Activated CD4-positive, alpha-beta T cell treated with anti-CD3 and anti-CD28 coated beads, Interleukin-2, amount 10 ng/mL, durations not matched to agents 7 days and 5 days (primary cell): ENCODE data around the gene CREB3L1. TPM values are rescaled to one million over a fixed set of nuclear protein-coding genes. Genes with fewer than 3 reads are reported as not detected.

Source experiments
- CTCF ChIA-PET: fragments of 350-600 bp; sonication (Branson Sonifier 250); formaldehyde crosslinking; loops from one replicate; lab custom pipeline; 2021; ENCODE audit warnings: antibody characterized with exemption; lab: Charles Lee
- POLR2A ChIA-PET: fragments of 350-600 bp; sonication (Branson Sonifier 250); formaldehyde crosslinking; loops from one replicate; lab custom pipeline; 2021; ENCODE audit warnings: antibody characterized with exemption; lab: Charles Lee
- DNase-seq: peaks from one replicate; pipeline ENCODE4 v3.0.0-alpha.2; 2020
- H3K27ac Mint-ChIP-seq: one replicate; pipeline ENCODE4 v1.8.0; 2021; ENCODE audit warnings: mild to moderate bottlenecking, moderate library complexity, mixed read lengths
- H3K27me3 Mint-ChIP-seq: one replicate; pipeline ENCODE4 v1.8.0; 2021; ENCODE audit warnings: mixed read lengths
- H3K36me3 Mint-ChIP-seq: one replicate; pipeline ENCODE4 v1.8.0; 2021; ENCODE audit warnings: low read depth, mixed read lengths
- H3K4me1 Mint-ChIP-seq: one replicate; pipeline ENCODE4 v1.8.0; 2021; ENCODE audit warnings: mixed read lengths
- H3K4me3 Mint-ChIP-seq: one replicate; pipeline ENCODE4 v1.8.0; 2021; ENCODE audit warnings: mild to moderate bottlenecking, moderate library complexity, mixed read lengths
- H3K9me3 Mint-ChIP-seq: one replicate; pipeline ENCODE4 v1.8.0; 2021; ENCODE audit warnings: mixed read lengths
- total RNA-seq, 2 experiments: library from RNA; stranded (reverse); gene quantifications; one replicate each; pipeline ENCODE4 v1.2.3, GENCODE V29; 2021

The CREB3L1 gene
- total RNA-seq, 2 experiments from 2014 or later: not detected

DNA sequence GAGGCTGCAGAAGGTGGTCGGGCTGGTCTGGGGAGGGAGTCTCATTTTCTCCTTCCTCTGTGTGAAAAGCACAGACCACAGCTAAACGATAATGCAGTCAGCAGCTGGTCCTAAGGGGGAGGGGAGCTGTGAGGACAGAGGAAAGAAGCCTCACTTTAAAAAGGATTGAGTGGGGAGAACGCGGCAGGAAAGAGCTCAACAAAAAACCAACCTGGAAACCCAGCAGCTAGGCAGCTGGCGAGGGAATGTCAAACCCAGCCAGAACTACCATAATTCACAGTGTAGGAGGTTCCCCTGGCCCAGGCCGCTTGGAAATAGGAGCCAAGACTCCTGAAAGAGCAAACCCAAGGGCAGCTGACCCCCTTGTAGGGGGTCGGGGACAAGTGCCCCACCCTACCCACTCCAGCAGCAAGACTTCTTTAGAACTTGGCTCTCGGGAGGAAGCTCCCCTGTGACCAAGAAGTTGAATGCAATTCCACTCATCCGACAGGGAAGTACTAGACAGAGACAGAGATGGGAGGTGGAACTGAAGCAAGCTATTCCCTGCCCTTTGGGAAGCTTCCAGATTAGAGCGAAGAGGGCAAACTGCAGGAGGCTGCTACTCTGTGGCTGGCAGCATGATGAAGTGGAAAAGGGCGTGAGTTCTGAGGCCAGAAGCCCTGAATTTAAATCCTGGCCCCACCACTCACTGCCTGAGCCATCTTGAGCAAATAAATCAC is 53.3 kb downstream of the CREB3L1 start:
- CTCF ChIA-PET: interaction anchor here (0.6 to 2.2 kb wide), 13 partner anchors 11 to 61 kb away, joined by 3 to 12 read pairs (median 4); partner anchors contain the start of genes CHRM4 and DGKZ
- H3K4me3 Mint-ChIP-seq: peak overlapping the region; percentile 49
- H3K4me1 Mint-ChIP-seq: peaks cover 54% of the 10 kb centered on the region
- H3K9me3 Mint-ChIP-seq: no peaks in the 10 kb centered on the region
- peaks cover 41% of the 10 kb centered on the region for H3K27me3 Mint-ChIP-seq
- H3K36me3 Mint-ChIP-seq: peaks cover 5% of the 10 kb centered on the region
- peak overlapping the region; percentile 85 for H3K27ac Mint-ChIP-seq
- POLR2A ChIA-PET: interaction anchor here (0.7 kb wide), 1 partner anchor 30 kb away, joined by 3 read pairs; no protein-coding TSS in a partner anchor
- no peak for DNase-seq

DNA sequence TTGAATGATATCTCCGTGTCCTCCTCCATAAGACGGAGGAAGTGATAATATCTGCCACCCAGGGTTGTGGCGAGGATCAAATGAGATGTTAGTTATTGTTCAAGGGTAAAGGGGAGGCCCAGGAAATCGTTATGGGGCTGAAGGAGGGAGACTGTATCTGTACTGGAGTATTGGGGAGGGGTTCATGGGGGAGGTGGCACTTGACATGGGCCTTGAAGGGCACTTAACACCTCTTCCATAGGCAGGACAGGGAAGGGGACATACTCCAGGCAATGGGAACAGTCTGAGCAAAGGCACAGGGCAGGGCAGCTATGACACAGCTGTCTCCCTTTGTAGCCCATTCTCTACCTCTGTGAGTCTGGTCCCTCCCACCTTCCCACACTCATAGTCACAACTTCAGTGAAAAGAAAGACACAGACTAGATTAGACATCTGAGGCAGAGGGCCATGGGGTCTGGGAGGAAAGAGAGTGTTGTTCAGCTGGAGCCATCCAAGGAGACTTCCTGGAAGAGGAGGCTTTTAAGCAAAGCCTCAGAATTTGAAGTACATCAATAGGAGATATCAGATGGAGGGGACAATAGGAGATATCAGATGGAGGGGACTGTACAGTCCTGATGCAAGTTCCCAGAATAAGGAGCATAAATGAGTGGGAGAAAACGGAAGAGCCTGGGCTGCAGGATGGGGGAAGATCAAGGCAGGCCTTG is 54.0 kb downstream of the CREB3L1 start:
- ChIA-PET POLR2A (no interaction called here), CTCF (interaction anchor here (0.8 to 2.2 kb wide), 11 partner anchors 12 to 61 kb away, joined by 3 to 12 read pairs (median 4); partner anchors contain the start of genes CHRM4 and DGKZ)
- DNase-seq: peak; percentile 77
- H3K27ac Mint-ChIP-seq: peak overlapping the region; percentile 85
- H3K4me1 Mint-ChIP-seq: peaks cover 60% of the 10 kb centered on the region
- peak overlapping the region; percentile 49 for H3K4me3 Mint-ChIP-seq
- H3K27me3 Mint-ChIP-seq: peaks cover 41% of the 10 kb centered on the region
- no peaks in the 10 kb centered on the region for H3K9me3 Mint-ChIP-seq
- H3K36me3 Mint-ChIP-seq: peaks cover 5% of the 10 kb centered on the region

DNA sequence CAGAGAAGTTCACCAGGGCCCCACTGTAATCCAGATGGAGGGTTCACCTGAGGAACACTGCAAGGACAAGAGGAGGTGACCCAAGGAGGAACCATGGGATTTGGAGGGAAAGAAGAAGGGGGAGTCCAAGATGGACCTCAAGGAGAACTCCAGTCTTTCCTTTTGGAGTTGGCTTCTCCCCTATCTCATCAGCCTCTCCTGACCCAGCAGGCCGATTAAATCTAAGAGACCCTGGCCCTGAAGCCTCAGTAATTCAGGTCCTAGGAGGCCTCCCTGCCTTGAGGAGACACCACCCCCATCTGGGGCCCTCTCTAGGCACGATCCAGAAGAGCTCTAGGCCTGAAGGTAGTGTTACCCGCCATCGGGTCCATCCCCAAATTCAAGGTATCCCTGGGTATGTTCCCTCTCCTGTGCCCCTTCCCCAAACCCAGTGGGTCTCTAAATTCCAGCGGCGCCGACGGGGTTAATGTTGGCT is 54.7 kb downstream of the CREB3L1 start:
- peak overlapping the region; percentile 49 for H3K4me3 Mint-ChIP-seq
- CTCF ChIA-PET: interaction anchor here (0.9 to 2.2 kb wide), 6 partner anchors 9 to 60 kb away, joined by 3 to 12 read pairs (median 4); partner anchors contain the start of genes CHRM4 and DGKZ
- H3K27me3 Mint-ChIP-seq: peaks cover 37% of the 10 kb centered on the region

DNA sequence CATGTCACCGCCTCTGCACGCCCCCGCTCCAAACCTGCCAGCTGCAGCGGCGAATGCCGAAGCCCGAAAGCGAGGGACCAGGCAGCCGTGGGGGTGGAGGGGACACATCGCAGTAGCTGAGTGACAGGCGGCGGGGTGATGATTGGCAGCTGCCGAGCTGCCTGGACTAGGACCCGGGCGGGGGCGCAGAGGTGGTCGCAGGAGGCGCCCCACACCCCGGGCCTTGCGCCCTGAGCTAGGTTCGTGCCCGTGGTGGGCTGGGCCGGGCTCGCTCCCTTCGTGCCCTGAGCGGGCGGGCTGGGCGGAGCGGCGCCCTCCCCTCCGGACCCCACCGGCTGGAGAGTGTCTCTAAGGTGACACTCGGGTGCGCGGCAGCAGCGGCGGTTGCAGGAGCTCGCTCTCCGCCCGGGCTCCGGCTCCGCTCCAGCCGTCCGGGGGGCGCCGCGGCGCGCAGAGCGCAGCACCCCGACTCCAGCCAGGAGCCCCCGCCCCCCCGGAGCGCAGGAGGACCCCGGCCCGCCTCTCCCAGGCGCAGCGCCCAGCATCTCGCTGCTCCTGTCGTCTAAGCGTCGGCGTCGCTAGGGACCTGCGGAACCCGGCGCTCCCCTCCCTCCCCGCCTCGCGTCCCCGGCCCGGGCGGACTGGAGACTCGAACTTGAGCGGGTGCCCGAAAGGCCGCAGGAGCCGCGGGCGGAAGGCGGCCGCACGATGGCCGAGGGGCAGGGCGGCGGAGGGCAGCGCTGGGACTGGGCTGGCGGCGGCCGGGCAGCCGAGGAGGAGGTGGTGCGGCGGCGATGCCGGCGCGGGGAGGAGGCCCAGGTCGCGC is 55.3 kb downstream of the CREB3L1 start:
- Mint-ChIP-seq H3K4me1 (peaks cover 68% of the 10 kb centered on the region), H3K36me3 (peaks cover 5% of the 10 kb centered on the region), H3K27me3 (peaks cover 33% of the 10 kb centered on the region), H3K9me3 (no peaks in the 10 kb centered on the region), H3K4me3 (peak overlapping the region; percentile 48), H3K27ac (no peak overlapping the region)
- ChIA-PET CTCF (interaction anchor here (0.6 to 2.2 kb wide), 7 partner anchors 9 to 217 kb away, joined by 3 to 12 read pairs (median 3); partner anchors contain the start of gene DGKZ), POLR2A (no interaction called here)
- no peak for DNase-seq

More for the DNA sequence above, 54.7 kb downstream of the CREB3L1 start:
- Mint-ChIP-seq H3K9me3 (no peaks in the 10 kb centered on the region), H3K36me3 (peaks cover 5% of the 10 kb centered on the region), H3K4me1 (peaks cover 63% of the 10 kb centered on the region), H3K27ac (peak overlapping the region; percentile 85)
- POLR2A ChIA-PET: no interaction called here
- DNase-seq: no peak

DNA sequence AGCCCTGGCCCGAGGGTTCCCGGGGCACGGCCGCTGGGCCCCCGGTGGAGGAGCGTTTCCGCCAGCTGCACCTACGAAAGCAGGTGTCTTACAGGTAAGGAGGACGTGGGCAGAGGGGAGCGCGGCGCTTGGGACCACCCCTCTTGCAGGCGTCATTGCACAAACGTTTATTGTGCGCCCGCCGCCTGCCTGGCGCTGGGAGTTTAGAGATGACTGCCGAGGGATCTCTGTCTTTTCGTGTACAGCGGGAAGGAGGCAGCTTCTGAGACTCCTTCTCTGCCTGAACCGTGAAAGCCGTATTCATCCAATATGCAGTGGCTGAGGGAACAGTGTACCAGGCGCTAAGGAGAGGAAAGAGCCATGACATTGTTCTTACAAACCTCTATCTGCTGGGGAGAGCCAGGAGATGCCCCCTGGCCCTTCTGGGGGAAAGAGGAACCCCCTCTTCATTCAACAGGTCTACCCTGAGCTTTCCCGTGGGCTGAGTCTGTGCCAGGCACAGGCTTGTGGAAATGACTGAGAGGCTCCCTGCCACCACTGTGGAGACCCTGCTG is 56.0 kb downstream of the CREB3L1 start:
- peak overlapping the region; percentile 31 for H3K27ac Mint-ChIP-seq
- H3K36me3 Mint-ChIP-seq: peaks cover 5% of the 10 kb centered on the region
- H3K9me3 Mint-ChIP-seq: no peaks in the 10 kb centered on the region
- ChIA-PET POLR2A (no interaction called here), CTCF (interaction anchor here (0.6 to 2.6 kb wide), 5 partner anchors 9 to 216 kb away, joined by 3 to 12 read pairs (median 3); partner anchors contain the start of gene DGKZ)
- peaks cover 73% of the 10 kb centered on the region for H3K4me1 Mint-ChIP-seq
- H3K4me3 Mint-ChIP-seq: peak overlapping the region; percentile 62
- peaks cover 31% of the 10 kb centered on the region for H3K27me3 Mint-ChIP-seq
- no peak for DNase-seq

DNA sequence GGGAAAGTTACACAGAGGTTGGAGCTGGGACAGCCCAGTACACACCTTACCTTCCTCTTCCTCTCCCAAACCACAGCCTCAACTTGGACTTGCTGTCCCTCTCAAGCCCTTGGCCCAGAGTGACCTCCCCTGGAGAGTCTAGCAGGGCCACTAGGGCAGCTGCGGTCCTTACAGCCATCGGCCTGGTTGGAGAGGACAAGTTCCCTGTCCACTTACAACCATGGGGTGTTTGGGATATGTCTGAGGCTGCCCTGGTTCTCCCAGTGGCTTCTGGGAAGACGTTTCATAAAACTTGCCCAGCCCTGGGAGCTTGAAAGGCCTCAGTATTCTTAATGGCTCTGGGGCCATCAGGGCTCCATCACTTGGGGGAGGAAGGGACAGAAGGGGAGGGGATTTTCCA is 56.7 kb downstream of the CREB3L1 start:
- H3K36me3 Mint-ChIP-seq: peaks cover 5% of the 10 kb centered on the region
- no peaks in the 10 kb centered on the region for H3K9me3 Mint-ChIP-seq
- peaks cover 31% of the 10 kb centered on the region for H3K27me3 Mint-ChIP-seq
- peaks cover 79% of the 10 kb centered on the region for H3K4me1 Mint-ChIP-seq
- ChIA-PET CTCF (interaction anchor here (0.6 to 2.6 kb wide), 5 partner anchors 10 to 1261 kb away, joined by 3 to 12 read pairs (median 3); partner anchors contain the start of gene DGKZ), POLR2A (no interaction called here)
- DNase-seq: no peak
- peak overlapping the region; percentile 62 for H3K4me3 Mint-ChIP-seq
- peak overlapping the region; percentile 39 for H3K27ac Mint-ChIP-seq

DNA sequence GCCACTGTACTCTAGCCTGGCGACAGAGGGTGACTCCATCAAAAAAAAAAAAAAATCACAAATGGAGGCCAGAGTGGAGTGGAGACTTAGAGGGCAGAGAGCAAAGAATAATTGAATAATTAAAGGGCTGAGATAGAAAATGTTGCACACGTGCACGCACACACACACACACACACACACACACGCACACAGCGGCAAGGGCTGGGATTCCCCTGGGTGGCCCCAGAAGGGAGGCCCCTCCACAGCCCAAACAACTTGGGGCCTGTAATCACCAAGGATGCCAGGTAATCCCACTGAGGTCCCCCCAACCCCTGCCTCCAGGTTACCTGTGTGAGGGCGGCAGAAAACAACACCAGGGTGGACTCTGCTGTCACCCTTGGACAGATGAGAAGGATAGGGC is 57.8 kb downstream of the CREB3L1 start:
- H3K27me3 Mint-ChIP-seq: peaks cover 26% of the 10 kb centered on the region
- peaks cover 5% of the 10 kb centered on the region for H3K36me3 Mint-ChIP-seq
- ChIA-PET CTCF (interaction anchor here (0.6 to 2.6 kb wide), 5 partner anchors 8 to 194 kb away, joined by 3 to 12 read pairs (median 3); partner anchors contain the start of gene DGKZ), POLR2A (no interaction called here)
- H3K4me1 Mint-ChIP-seq: peaks cover 70% of the 10 kb centered on the region
- peak overlapping the region; percentile 31 for H3K27ac Mint-ChIP-seq
- DNase-seq: no peak
- no peaks in the 10 kb centered on the region for H3K9me3 Mint-ChIP-seq
- no peak overlapping the region for H3K4me3 Mint-ChIP-seq

DNA sequence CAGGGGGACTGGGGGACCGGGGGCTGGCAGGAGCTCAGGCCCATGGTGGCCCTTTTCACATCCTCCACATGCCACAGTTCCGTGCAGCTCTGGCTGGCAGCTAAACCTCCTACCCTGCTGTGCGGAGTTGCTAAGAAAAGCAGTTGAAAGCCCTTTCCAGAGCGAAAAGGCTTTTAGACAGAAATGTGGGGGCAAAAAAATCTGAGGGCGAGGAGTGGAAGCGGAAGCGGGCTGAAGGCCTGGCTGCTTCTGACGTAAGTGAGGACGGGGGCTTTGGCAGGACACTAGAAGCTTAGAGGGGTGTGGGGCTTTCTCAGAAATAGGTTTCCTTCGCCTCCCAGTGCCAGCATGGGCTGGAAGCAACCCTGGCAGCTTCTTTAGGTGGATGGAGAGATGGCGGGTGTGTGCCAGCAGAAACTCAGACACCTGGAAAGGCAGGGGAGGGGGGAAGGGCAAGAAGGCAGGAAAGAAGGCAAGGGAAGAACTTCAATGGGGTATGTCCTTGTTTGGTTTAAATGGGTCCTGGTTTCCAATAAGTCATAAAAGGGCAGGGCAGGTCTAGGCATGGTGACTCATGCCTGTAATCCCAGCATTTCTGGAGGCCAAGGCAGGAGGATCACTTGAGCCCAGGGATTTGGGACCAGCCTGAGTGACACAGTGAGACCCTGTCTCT is 58.6 kb downstream of the CREB3L1 start:
- Mint-ChIP-seq H3K27ac (peak overlapping the region; percentile 69), H3K4me1 (peaks cover 64% of the 10 kb centered on the region), H3K9me3 (no peaks in the 10 kb centered on the region), H3K4me3 (peak overlapping the region; percentile 16), H3K36me3 (peaks cover 5% of the 10 kb centered on the region), H3K27me3 (peaks cover 23% of the 10 kb centered on the region)
- POLR2A ChIA-PET: no interaction called here
- CTCF ChIA-PET: interaction anchor here (1.2 to 2.6 kb wide), 3 partner anchors 10 to 193 kb away, joined by 3 to 12 read pairs (median 3); partner anchors contain the start of gene DGKZ
- DNase-seq: no peak

DNA sequence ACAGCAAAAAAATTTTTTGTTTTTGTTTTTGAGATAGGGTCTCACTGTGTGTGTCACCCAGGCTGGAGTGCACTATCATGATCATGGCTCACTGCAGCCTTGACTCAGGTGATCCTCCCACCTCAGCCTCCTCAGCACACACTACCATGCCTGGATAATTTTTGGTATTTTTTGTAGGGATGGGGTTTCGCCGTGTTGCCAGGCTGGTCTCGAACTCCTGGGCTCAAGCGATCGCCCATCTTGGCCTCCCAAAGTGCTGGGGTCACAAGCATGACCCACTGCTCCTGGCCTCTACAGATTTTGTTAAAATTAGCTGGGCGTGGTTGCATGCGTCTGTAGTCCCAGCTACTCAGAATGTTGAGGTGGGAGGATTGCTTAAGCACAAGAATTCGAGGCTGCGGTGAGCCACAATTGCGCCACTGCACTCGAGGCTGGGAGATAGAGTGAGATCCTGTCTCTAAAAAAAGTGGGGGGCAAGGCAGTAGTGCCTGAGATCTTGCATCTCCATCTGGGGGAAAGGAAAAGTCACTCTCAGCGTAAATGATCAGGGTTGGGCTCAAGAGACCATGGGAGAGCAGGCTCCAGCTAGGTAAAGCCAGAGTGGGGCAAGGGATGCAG is 59.2 kb downstream of the CREB3L1 start:
- H3K4me1 Mint-ChIP-seq: peaks cover 64% of the 10 kb centered on the region
- H3K4me3 Mint-ChIP-seq: no peak overlapping the region
- H3K36me3 Mint-ChIP-seq: peaks cover 3% of the 10 kb centered on the region
- peak; percentile 42 for DNase-seq
- POLR2A ChIA-PET: no interaction called here
- no peaks in the 10 kb centered on the region for H3K9me3 Mint-ChIP-seq
- H3K27ac Mint-ChIP-seq: peak overlapping the region; percentile 57
- CTCF ChIA-PET: interaction anchor here (1.4 to 4.6 kb wide), 2 partner anchors 16 to 28 kb away, joined by 3 to 29 read pairs; no protein-coding TSS in a partner anchor
- H3K27me3 Mint-ChIP-seq: peaks cover 21% of the 10 kb centered on the region

DNA sequence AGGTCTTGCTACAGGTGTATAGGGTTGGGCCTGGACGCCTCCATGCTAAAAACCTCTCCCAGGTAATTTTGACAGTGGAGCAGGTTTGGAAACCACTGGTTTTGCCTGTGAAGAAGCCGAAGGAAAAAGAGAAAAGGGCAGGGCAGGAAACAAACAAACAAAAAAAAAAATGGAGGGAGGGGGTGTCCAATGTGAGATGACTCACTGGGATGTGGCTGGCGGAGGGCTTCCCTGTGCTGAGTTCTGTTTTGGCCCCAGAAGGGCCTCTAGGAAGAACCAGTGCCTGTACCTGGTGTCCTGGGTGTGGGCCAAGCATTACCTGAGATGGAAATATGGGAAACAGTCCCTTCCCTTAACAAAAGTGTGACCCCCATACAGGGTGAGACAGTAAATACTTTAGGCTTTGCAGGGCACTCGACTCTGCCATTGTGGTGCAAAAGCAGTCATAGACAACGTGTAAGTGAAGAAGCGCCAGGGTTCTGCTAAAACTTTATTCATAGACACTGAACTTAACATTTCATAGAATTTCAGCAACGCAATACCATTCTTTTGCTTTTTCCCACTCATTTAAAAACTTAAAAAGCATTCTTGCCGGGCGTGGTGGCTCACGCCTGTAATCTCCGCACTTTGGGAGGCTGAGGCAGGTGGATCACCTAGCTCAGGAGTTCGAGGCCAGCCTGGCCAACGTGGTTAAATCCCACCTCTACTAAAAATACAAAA is 60.3 kb downstream of the CREB3L1 start:
- Mint-ChIP-seq H3K36me3 (no peaks in the 10 kb centered on the region), H3K4me3 (no peak overlapping the region), H3K27me3 (peaks cover 14% of the 10 kb centered on the region), H3K4me1 (peaks cover 67% of the 10 kb centered on the region), H3K9me3 (no peaks in the 10 kb centered on the region), H3K27ac (no peak overlapping the region)
- DNase-seq: no peak
- POLR2A ChIA-PET: no interaction called here
- CTCF ChIA-PET: interaction anchor here (4.6 kb wide), 1 partner anchor 15 kb away, joined by 29 read pairs; no protein-coding TSS in a partner anchor
